Fibroblast of the aortic adventitia (primary cell): ENCODE data around the gene TMPRSS9. TPM values are rescaled to one million over a fixed set of nuclear protein-coding genes. Genes with fewer than 3 reads are reported as not detected.

ENCODE experiments used
- DNase-seq: peaks from one replicate; pipeline ENCODE4 v3.0.0-alpha.2; 2010; ENCODE audit warnings: low read depth
- H3K4me3 ChIP-seq: 2 replicates; pipeline ENCODE4 v1.5.1; 2011; ENCODE audit warnings: low read depth, mild to moderate bottlenecking, control low read depth, low read length, moderate library complexity
- total RNA-seq: library from RNA; depleted of rRNA; stranded (reverse); fragments of >200 nt; gene quantifications from 2 replicates; pipeline ENCODE4 v1.2.3, GENCODE V29; 2012; ENCODE audit warnings: low replicate concordance
- TF ChIP-seq, protein P1 (sequence below): IDR thresholded peaks from 2 replicates; pipeline ENCODE4 v1.5.1; 2011; ENCODE audit warnings: mild to moderate bottlenecking, low read length, control low read depth, inconsistent platforms; ENCODE audit not compliant: insufficient read depth

TMPRSS9 gene
- total RNA-seq, 1 donor = not detected

DNA sequence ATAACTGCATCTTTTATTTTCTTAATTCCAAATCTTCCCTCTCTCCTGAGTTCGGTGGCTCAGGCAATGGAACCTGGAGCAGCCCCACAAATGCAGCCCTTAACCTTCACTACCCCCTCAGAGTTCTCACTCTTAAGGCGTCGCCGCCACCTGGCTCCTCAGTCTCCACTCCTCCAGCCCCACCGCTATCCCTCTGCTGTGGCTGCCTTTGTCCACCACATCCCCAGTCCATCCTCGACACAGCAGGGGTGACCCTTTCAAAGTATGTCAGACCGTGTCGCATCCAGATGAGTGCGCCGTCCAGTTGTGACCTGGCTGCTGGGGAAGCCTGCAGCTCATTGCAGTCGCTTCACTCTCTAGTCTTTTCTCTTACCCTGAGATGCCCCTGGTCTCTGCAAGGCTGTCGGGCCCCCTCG is 30.6 kb upstream of the TMPRSS9 start:
- no peak for DNase-seq
- H3K4me3 ChIP-seq = peak overlapping the region; percentile 96
- TF ChIP-seq, protein P1, sequence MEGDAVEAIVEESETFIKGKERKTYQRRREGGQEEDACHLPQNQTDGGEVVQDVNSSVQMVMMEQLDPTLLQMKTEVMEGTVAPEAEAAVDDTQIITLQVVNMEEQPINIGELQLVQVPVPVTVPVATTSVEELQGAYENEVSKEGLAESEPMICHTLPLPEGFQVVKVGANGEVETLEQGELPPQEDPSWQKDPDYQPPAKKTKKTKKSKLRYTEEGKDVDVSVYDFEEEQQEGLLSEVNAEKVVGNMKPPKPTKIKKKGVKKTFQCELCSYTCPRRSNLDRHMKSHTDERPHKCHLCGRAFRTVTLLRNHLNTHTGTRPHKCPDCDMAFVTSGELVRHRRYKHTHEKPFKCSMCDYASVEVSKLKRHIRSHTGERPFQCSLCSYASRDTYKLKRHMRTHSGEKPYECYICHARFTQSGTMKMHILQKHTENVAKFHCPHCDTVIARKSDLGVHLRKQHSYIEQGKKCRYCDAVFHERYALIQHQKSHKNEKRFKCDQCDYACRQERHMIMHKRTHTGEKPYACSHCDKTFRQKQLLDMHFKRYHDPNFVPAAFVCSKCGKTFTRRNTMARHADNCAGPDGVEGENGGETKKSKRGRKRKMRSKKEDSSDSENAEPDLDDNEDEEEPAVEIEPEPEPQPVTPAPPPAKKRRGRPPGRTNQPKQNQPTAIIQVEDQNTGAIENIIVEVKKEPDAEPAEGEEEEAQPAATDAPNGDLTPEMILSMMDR = no peak

DNA sequence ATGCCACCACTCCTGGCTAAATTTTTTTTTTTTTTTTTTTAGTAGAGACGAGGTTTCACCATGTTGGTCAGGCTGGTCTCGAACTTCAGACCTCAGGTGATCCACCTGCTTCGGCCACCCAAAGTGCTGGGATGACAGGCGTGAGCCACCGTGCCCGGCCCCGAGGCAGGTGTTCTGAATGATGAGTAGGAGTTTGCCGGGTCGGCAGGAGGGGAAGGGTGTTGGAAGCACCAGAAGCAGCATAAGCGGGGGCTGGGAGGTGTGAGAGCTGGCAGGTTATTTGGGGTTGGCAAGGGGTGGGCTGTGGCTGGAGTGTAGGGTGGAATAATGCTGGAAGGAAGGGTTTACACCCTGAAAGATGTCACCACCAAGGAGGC is 29.8 kb upstream of the TMPRSS9 start:
- TF ChIP-seq, protein P1 = no peak
- no peak for DNase-seq
- H3K4me3 ChIP-seq = no peak overlapping the region

DNA sequence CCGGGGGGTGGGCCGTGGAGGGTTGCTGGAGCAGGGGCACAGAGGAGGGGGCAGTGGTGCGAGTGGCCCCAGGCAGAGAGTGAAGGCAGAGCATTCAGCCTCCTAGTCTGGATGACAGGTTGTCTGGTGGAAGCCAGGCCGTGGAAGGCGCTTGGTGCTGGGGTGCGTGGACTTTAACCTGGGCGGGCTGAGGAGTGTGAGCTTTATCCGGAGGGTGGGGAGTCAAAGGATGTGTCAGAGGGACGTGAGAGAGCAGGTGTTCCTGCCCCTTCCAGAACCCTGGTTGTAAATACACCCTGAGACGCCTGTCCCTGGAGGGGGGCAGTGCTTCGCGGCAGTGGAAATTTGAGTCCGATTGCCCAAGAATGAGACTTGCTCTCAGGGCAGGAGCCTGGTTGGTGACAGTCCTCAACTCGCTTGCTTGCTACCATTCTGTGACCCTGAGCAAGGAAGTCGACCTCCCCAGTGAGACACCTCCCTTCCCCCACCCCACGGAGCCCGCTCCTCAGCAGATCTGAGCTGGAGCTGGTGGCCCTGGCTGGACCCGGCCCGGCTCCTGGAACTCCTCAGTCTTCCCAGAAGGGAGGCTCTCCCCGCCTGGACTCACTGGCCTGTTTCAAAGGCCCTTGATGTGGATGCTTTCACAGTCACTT is 29.3 kb upstream of the TMPRSS9 start:
- DNase-seq = no peak
- TF ChIP-seq, protein P1 = no peak
- no peak overlapping the region for H3K4me3 ChIP-seq

DNA sequence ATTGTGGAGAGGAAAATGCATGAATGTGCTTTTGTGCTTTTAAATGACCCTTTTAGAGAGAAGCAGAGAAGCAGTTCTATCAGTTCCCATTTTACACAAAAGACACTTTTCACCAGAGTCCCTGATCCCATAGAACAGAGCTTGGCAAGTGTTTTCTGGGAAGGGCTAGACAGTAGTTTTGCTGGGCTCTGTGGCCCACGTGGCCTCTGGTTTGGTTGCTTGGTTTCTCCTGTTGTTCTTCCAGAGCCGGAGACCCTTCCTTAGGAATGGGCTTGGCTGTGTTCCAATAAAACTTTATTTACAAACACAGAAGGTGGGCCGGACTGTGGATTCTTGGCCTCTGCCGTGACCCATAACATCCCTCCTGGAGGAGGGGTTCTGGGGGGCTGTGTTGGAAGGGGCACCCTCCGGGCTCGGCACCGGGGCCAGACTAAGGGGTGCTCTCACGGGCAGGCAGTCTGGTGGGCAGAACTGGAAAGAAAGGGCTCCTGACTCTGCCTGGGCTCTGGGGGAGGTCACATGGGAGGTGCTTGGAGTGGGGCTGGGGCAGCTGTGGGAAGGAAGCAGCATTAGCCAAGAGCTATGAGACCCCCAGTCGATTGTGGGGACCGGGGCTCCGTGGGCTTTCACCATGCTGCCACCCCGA is 28.3 kb upstream of the TMPRSS9 start:
- TF ChIP-seq, protein P1 = no peak
- no peak for DNase-seq
- no peak overlapping the region for H3K4me3 ChIP-seq

- no peak for DNase-seq
- no peak overlapping the region for H3K4me3 ChIP-seq
- TF ChIP-seq, protein P1 = no peak
These were observed 27.6 kb upstream of the TMPRSS9 start for GRCh38 chr19:2332341-2333026.

DNA sequence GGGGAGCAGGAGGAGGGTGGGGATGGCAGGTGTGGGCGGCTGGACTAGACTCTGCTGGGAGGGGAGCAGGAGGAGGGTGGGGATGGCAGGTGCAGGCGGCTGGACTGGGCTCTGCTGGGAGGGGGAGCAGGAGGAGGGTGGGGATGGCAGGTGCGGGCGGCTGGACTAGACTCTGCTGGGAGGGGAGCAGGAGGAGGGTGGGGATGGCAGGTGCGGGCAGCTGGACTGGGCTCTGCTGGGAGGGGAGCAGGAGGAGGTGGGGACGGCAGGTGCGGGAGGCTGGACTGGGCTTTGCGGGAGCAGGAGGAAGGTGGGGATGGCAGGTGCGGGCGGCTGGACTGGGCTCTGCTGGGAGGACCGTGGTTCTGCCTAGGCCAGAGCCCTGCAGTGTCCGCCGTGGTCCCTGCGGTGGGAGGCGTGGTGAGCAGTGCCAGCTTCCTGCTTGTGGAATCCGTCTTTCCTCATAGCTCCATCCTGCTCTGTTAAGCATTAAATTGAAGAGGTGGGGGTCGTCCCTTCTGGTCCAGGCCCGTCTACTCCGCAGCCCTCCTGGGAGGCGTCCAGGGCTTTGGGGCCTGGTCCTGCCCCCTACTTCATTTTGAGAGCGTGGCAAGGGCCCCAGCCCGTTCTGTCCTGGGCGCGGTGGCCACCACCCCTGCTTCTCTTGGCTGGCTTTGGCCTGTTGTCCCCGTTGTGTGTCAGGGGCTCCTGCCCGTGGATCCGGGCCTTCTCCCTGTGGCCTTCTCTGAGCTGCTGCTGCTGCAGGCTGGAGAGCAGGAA is 26.8 kb upstream of the TMPRSS9 start:
- TF ChIP-seq, protein P1 = no peak

More for the DNA sequence above, 26.8 kb upstream of the TMPRSS9 start:
- no peak overlapping the region for H3K4me3 ChIP-seq
- DNase-seq = no peak
